ENCODE measurements around the gene ANO4.
A peak's percentile ranks its signal among the peaks of the same experiment; 100 is the strongest.
"Not testable (repeated sequence)": the region's sequence is repeated elsewhere in the genome, so short reads cannot be mapped to it uniquely, and the experiment has no call there.

ANO4 gene

GRCh38 chr12:100913872-100914592, 119.5 kb downstream of the ANO4 start:
- DNase-seq (ENCODE audit: low read depth): peak; percentile 16
- H3K4me3 ChIP-seq (ENCODE audit: control insufficient read depth, low read depth, low read length): no peak overlapping the region
- no peak for TF ChIP-seq CTCF (IDR thresholded peaks at IDR 0.05; ENCODE audit: control insufficient read depth, insufficient read depth, low read depth, low read length, missing control alignments)

GRCh38 chr12:100919116-100919515, 124.5 kb downstream of the ANO4 start:
- TF ChIP-seq CTCF (IDR thresholded peaks at IDR 0.05; ENCODE audit: control insufficient read depth, insufficient read depth, low read depth, low read length, missing control alignments): no peak
- H3K4me3 ChIP-seq (ENCODE audit: control insufficient read depth, low read depth, low read length): no peak overlapping the region
- no peak for DNase-seq (ENCODE audit: low read depth)

- no peak for DNase-seq (ENCODE audit: low read depth)
- no peak for TF ChIP-seq CTCF (IDR thresholded peaks at IDR 0.05; ENCODE audit: control insufficient read depth, insufficient read depth, low read depth, low read length, missing control alignments)
- H3K4me3 ChIP-seq (ENCODE audit: control insufficient read depth, low read depth, low read length): no peak overlapping the region
Measured at GRCh38 chr12:100920493-100920892, 125.9 kb downstream of the ANO4 start.

GRCh38 chr12:100926669-100927248, 132.2 kb downstream of the ANO4 start:
- no peak for DNase-seq (ENCODE audit: low read depth)
- peak; percentile 61 for TF ChIP-seq CTCF (IDR thresholded peaks at IDR 0.05; ENCODE audit: control insufficient read depth, insufficient read depth, low read depth, low read length, missing control alignments)
- H3K4me3 ChIP-seq (ENCODE audit: control insufficient read depth, low read depth, low read length): no peak overlapping the region

- no peak overlapping the region for H3K4me3 ChIP-seq (ENCODE audit: control insufficient read depth, low read depth, low read length)
- TF ChIP-seq CTCF (IDR thresholded peaks at IDR 0.05; ENCODE audit: control insufficient read depth, insufficient read depth, low read depth, low read length, missing control alignments): no peak
- no peak for DNase-seq (ENCODE audit: low read depth)
Measured at GRCh38 chr12:100927826-100928225, 133.2 kb downstream of the ANO4 start.

GRCh38 chr12:100932571-100932970, 138.0 kb downstream of the ANO4 start:
- DNase-seq (ENCODE audit: low read depth): no peak
- no peak for TF ChIP-seq CTCF (IDR thresholded peaks at IDR 0.05; ENCODE audit: control insufficient read depth, insufficient read depth, low read depth, low read length, missing control alignments)
- H3K4me3 ChIP-seq (ENCODE audit: control insufficient read depth, low read depth, low read length): no peak overlapping the region

GRCh38 chr12:100933531-100933930, 139.0 kb downstream of the ANO4 start:
- not testable (repeated sequence) for DNase-seq (ENCODE audit: low read depth)

More at GRCh38 chr12:100933531-100933930, 139.0 kb downstream of the ANO4 start:
- H3K4me3 ChIP-seq (ENCODE audit: control insufficient read depth, low read depth, low read length): not testable (repeated sequence)
